CD4-positive, alpha-beta T cell (primary cell): ENCODE data around the gene KIF26B. TPM values are rescaled to one million over a fixed set of nuclear protein-coding genes. Genes with fewer than 3 reads are reported as not detected.
"Not testable (repeated sequence)": the region's sequence is repeated elsewhere in the genome, so short reads cannot be mapped to it uniquely, and the experiment has no call there.

Experiments used
- ATAC-seq: fragments of 200-7000 bp; cut with Tn5 transposase; one replicate; pipeline ENCODE4 v1.10.0; 2022; ENCODE audit warnings: mild to moderate bottlenecking; ENCODE audit not compliant: poor library complexity
- CTCF ChIA-PET: fragments of 350-600 bp; sonication (Branson Sonifier 250); formaldehyde crosslinking; loops from one replicate; lab custom pipeline; 2021; ENCODE audit warnings: antibody characterized with exemption, inconsistent platforms; lab: Charles Lee
- POLR2A ChIA-PET: fragments of 350-600 bp; sonication (Branson Sonifier 250); formaldehyde crosslinking; loops from one replicate; lab custom pipeline; 2021; ENCODE audit warnings: antibody characterized with exemption, inconsistent platforms; lab: Charles Lee
- DNase-seq, 14 experiments: peaks; one replicate each; pipeline ENCODE4 v3.0.0-alpha.2; 2013 to 2020; ENCODE audit warnings: mixed read lengths in 2 of 14
- H3K27ac ChIP-seq, 2 donors: one replicate each; pipeline versions ENCODE4 v1.5.1 to v1.7.0; 2013; ENCODE audit warnings: low read length in 2 of 2, low read depth in 1 of 2, mild to moderate bottlenecking in 1 of 2
- H3K27me3 ChIP-seq, 2 experiments: 1 replicate in 1 of 2; 2 replicates in 1 of 2; pipeline versions ENCODE4 v1.6.1 to v1.7.0; 2013; ENCODE audit warnings: low read length in 2 of 2, control low read depth in 1 of 2, mild to moderate bottlenecking in 1 of 2, moderate library complexity in 1 of 2; ENCODE audit not compliant: insufficient read depth in 2 of 2, control insufficient read depth in 1 of 2
- H3K36me3 ChIP-seq: one replicate; pipeline ENCODE4 v1.6.1; 2013; ENCODE audit warnings: low read length, control low read depth; ENCODE audit not compliant: insufficient read depth
- H3K4me1 ChIP-seq: one replicate; pipeline ENCODE4 v1.6.1; 2013; ENCODE audit warnings: low read length, control low read depth; ENCODE audit not compliant: insufficient read depth
- H3K4me3 ChIP-seq: one replicate; pipeline ENCODE4 v1.5.1; 2013; ENCODE audit warnings: mild to moderate bottlenecking, low read length, moderate library complexity
- H3K9me3 ChIP-seq, 2 experiments: 1 replicate in 1 of 2; 2 replicates in 1 of 2; pipeline versions ENCODE4 v1.6.1 to v1.7.0; 2013; ENCODE audit warnings: low read length in 2 of 2, mild to moderate bottlenecking in 2 of 2, control low read depth in 1 of 2, moderate library complexity in 1 of 2; ENCODE audit not compliant: control insufficient read depth in 1 of 2, insufficient read depth in 1 of 2
- H3K27ac Mint-ChIP-seq: one replicate; pipeline ENCODE4 v1.8.0; 2020; ENCODE audit warnings: mixed read lengths
- H3K27me3 Mint-ChIP-seq: one replicate; pipeline ENCODE4 v1.8.0; 2021; ENCODE audit warnings: mixed read lengths
- H3K36me3 Mint-ChIP-seq: one replicate; pipeline ENCODE4 v1.8.0; 2021; ENCODE audit warnings: low read depth, mixed read lengths
- H3K4me1 Mint-ChIP-seq: one replicate; pipeline ENCODE4 v1.8.0; 2021; ENCODE audit warnings: low read depth, mixed read lengths
- H3K4me3 Mint-ChIP-seq: one replicate; pipeline ENCODE4 v1.8.0; 2020; ENCODE audit warnings: mild to moderate bottlenecking, mixed read lengths
- H3K9me3 Mint-ChIP-seq: one replicate; pipeline ENCODE4 v1.8.0; 2020; ENCODE audit warnings: mixed read lengths
- CTCF ChIP-seq: fragments of 200-600 bp; IDR thresholded peaks from one replicate; pipeline ENCODE4 v1.8.0; 2022; ENCODE audit warnings: antibody characterized with exemption, mild to moderate bottlenecking
- intact Hi-C, 2 experiments: fragments of 100-400 bp; cut with DNase I in 1 of 2; cut with micrococcal nuclease in 1 of 2; formaldehyde crosslinking; loops; one replicate each; pipeline versions ENCODE4 v1.15.1 to v1.9.0; 2023 to 2025; cut with DNase I, micrococcal nuclease
- total RNA-seq, 174 experiments: library from RNA in 2 of 174; stranded (reverse) in 2 of 174; gene quantifications; one replicate each; pipeline ENCODE4 v1.2.3 and lab custom pipeline; 2021 to 2026

The KIF26B gene
- total RNA-seq, 2 experiments from 2014 or later: 0.03 TPM; not detected in 1

GRCh38 chr1:245695211-245695610 is 540.4 kb downstream of the KIF26B start:
- Mint-ChIP-seq H3K4me1 (no peaks in the 10 kb centered on the region), H3K27me3 (no peaks in the 10 kb centered on the region), H3K27ac (no peak overlapping the region), H3K36me3 (no peaks in the 10 kb centered on the region), H3K9me3 (no peaks in the 10 kb centered on the region), H3K4me3 (no peak overlapping the region)
- ATAC-seq (no peak), DNase-seq (no peak)
- intact Hi-C loops: no loop called here
- H3K4me1 ChIP-seq: no peaks in the 10 kb centered on the region
- H3K4me3 ChIP-seq: no peak overlapping the region
- CTCF ChIA-PET: no interaction called here
- no peak for TF ChIP-seq CTCF
- H3K36me3 ChIP-seq: no peaks in the 10 kb centered on the region
- H3K27ac ChIP-seq: no peak overlapping the region
- H3K9me3 ChIP-seq: peaks cover 0 to 38% of the 10 kb centered on the region in 2 experiments
- POLR2A ChIA-PET: no interaction called here
- no peaks in the 10 kb centered on the region for H3K27me3 ChIP-seq

GRCh38 chr1:245695701-245696100 is 540.9 kb downstream of the KIF26B start:
- H3K36me3 Mint-ChIP-seq: not testable (repeated sequence)

GRCh38 chr1:245698116-245698515 is 543.3 kb downstream of the KIF26B start:
- Mint-ChIP-seq H3K27me3 (no peaks in the 10 kb centered on the region), H3K4me1 (no peaks in the 10 kb centered on the region), H3K4me3 (no peak overlapping the region), H3K27ac (no peak overlapping the region), H3K9me3 (no peaks in the 10 kb centered on the region), H3K36me3 (no peaks in the 10 kb centered on the region)
- Histone ChIP-seq H3K9me3 (peaks cover 0 to 49% of the 10 kb centered on the region in 2 experiments), H3K27me3 (no peaks in the 10 kb centered on the region), H3K4me1 (no peaks in the 10 kb centered on the region), H3K27ac (no peak overlapping the region), H3K4me3 (no peak overlapping the region), H3K36me3 (no peaks in the 10 kb centered on the region)
- CTCF ChIA-PET: no interaction called here
- no peak for TF ChIP-seq CTCF
- DNase-seq (no peak), ATAC-seq (no peak)
- POLR2A ChIA-PET: no interaction called here
- intact Hi-C loops: no loop called here

More at GRCh38 chr1:245695701-245696100, 540.9 kb downstream of the KIF26B start:
- CTCF ChIA-PET, intact Hi-C loops, H3K4me1 ChIP-seq, DNase-seq, POLR2A ChIA-PET, H3K4me3 ChIP-seq, H3K27me3 Mint-ChIP-seq, H3K27me3 ChIP-seq, H3K27ac Mint-ChIP-seq, H3K36me3 ChIP-seq, H3K4me1 Mint-ChIP-seq, H3K9me3 Mint-ChIP-seq, H3K4me3 Mint-ChIP-seq, H3K27ac ChIP-seq, ATAC-seq: not testable (repeated sequence)
- H3K9me3 ChIP-seq: peaks cover 0 to 43% of the 10 kb centered on the region in 2 experiments

- Mint-ChIP-seq H3K9me3 (no peaks in the 10 kb centered on the region), H3K27me3 (no peaks in the 10 kb centered on the region), H3K36me3 (no peaks in the 10 kb centered on the region), H3K27ac (no peak overlapping the region), H3K4me3 (no peak overlapping the region), H3K4me1 (no peaks in the 10 kb centered on the region)
- no peak for ATAC-seq
- Histone ChIP-seq H3K36me3 (no peaks in the 10 kb centered on the region), H3K4me1 (no peaks in the 10 kb centered on the region), H3K9me3 (peaks cover 0 to 48% of the 10 kb centered on the region in 2 experiments), H3K27ac (no peak overlapping the region), H3K27me3 (no peaks in the 10 kb centered on the region), H3K4me3 (no peak overlapping the region)
- ChIA-PET POLR2A (no interaction called here), CTCF (no interaction called here)
- DNase-seq: no peak
- intact Hi-C loops: no loop called here
- TF ChIP-seq CTCF: no peak
These were observed 544.1 kb downstream of the KIF26B start for GRCh38 chr1:245698860-245699259.
